ENCODE results near the gene CORO2A. TPM values are rescaled to one million over a fixed set of nuclear protein-coding genes. Genes with fewer than 3 reads are reported as not detected.

CORO2A gene
- total and polyA plus RNA-seq, 2 of the 8 experiments (the other 6 are each of a cell fraction or from before 2014, with no cell fraction given): 13.7 to 27.9 TPM

GRCh38 chr9:98182069-98182820 lies 10.2 kb downstream of the CORO2A start:
- H3K9ac ChIP-seq (replicated peaks in 1 of 4; ENCODE audit: extremely low read depth in 1 of 4, low read depth in 3 of 4, low read length in 3 of 4): no peak overlapping the region
- TF ChIP-seq HDAC2 (IDR thresholded peaks at IDR 0.05; ENCODE audit: borderline replicate concordance in 1 of 2, low read depth in 2 of 2, low read length in 2 of 2) (no peak), KDM1A (IDR thresholded peaks at IDR 0.05; ENCODE audit: borderline replicate concordance, low read length) (peak; percentile 12; the same call in 1 of the 2 replicates), FOSL1 (IDR thresholded peaks at IDR 0.05; ENCODE audit: insufficient read depth, low read depth, low read length) (no peak), SIRT6 (IDR thresholded peaks at IDR 0.05; ENCODE audit: low read length) (no peak), SRF (IDR thresholded peaks at IDR 0.05; ENCODE audit: low read depth, low read length) (no peak), RFX5 (IDR thresholded peaks at IDR 0.05; ENCODE audit: borderline replicate concordance, low read depth, low read length) (no peak), ZNF274 (IDR thresholded peaks at IDR 0.05; ENCODE audit: borderline replicate concordance, extremely low read depth, low read length) (no peak), TBP (IDR thresholded peaks at IDR 0.05; ENCODE audit: low read depth, low read length) (no peak)
- no peak overlapping the region for H2BK5ac ChIP-seq (ENCODE audit: low read depth, low read length)
- ChIA-PET CTCF (ENCODE audit: partially characterized antibody) (interaction anchor here (0.8 to 1.8 kb wide), 6 partner anchors 10 to 109 kb away, joined by 3 to 6 read pairs (median 5); partner anchors contain the start of gene CORO2A), POLR2A (ENCODE audit: partially characterized antibody) (interaction anchor here (1.1 to 1.7 kb wide), 3 partner anchors 9 to 11 kb away, joined by 3 to 5 read pairs (median 3); partner anchors contain the start of gene CORO2A)
- H3K23ac ChIP-seq (ENCODE audit: insufficient read length): no peak overlapping the region
- H4K91ac ChIP-seq (replicated peaks; ENCODE audit: insufficient read length, low read length): no peak overlapping the region
- no peak overlapping the region for H3K4me2 ChIP-seq (ENCODE audit: insufficient read depth in 1 of 2, low read depth in 2 of 2, low read length in 2 of 2)
- no peak for FAIRE-seq
- H3K4me3 ChIP-seq (ENCODE audit: extremely low read depth in 1 of 4, insufficient read depth in 2 of 4, low read depth in 3 of 4, low read length in 4 of 4): no peak overlapping the region
- H3K9me3 ChIP-seq (ENCODE audit: insufficient read depth in 2 of 2, low read depth in 1 of 2, low read length in 1 of 2): no peaks in the 10 kb centered on the region
- H3K56ac ChIP-seq (replicated peaks; ENCODE audit: insufficient read length, low read depth, low read length): no peak overlapping the region
- H2BK12ac ChIP-seq (ENCODE audit: low read depth, low read length): no peak overlapping the region
- no peak overlapping the region for H3K27ac ChIP-seq (ENCODE audit: low read depth, low read length)
- H3K4me1 ChIP-seq (replicated peaks in 1 of 4; ENCODE audit: control insufficient read depth in 3 of 4, insufficient read depth in 4 of 4, low read length in 3 of 4): peaks cover 0 to 4% (median 2%) of the 10 kb centered on the region in 4 experiments; a peak in 3 of 7 replicates
- H4K5ac ChIP-seq (ENCODE audit: insufficient read length, low read depth, low read length): no peak overlapping the region
- peak overlapping the region; percentile 4; the same call in 1 of the 2 replicates for H4K8ac ChIP-seq (ENCODE audit: extremely low read depth, insufficient read depth, low read length)
- no peak overlapping the region for H2BK15ac ChIP-seq (ENCODE audit: low read length)
- no peaks in the 10 kb centered on the region; a peak in 1 of 7 replicates for H3K27me3 ChIP-seq (replicated peaks in 1 of 4; ENCODE audit: control insufficient read depth in 3 of 4, extremely low read depth in 1 of 4, insufficient read depth in 3 of 4, low read length in 3 of 4)
- H3K23me2 ChIP-seq (ENCODE audit: low read depth, low read length): no peaks in the 10 kb centered on the region
- no peak overlapping the region for H3K4ac ChIP-seq (replicated peaks; ENCODE audit: insufficient read length, low read depth, low read length)
- H2BK20ac ChIP-seq (ENCODE audit: low read length): no peak overlapping the region
- peaks cover 0 to 4% of the 10 kb centered on the region in 2 experiments for H4K20me1 ChIP-seq (replicated peaks in 1 of 2; ENCODE audit: control insufficient read depth in 1 of 2, insufficient read depth in 2 of 2, low read length in 2 of 2)
- H3K79me1 ChIP-seq (ENCODE audit: low read depth, low read length): no peaks in the 10 kb centered on the region; the same call in none of the 2 replicates
- H2AK5ac ChIP-seq (ENCODE audit: low read depth, low read length): peak overlapping the region; percentile 28; the same call in 1 of the 2 replicates
- no peak overlapping the region for H2AFZ ChIP-seq (ENCODE audit: low read length)
- H3K79me2 ChIP-seq (ENCODE audit: control insufficient read depth in 1 of 2, insufficient read depth in 2 of 2, low read length in 2 of 2): peaks cover 0 to 7% of the 10 kb centered on the region in 2 experiments; a peak in 2 of 4 replicates
- no peak for DNase-seq (ENCODE audit: low read depth in 1 of 2, low spot score in 2 of 2)
- no peak overlapping the region for H2BK120ac ChIP-seq (replicated peaks; ENCODE audit: low read depth, low read length)
- WGBS, 2 experiments (ENCODE audit: extremely low coverage in 1 of 2, insufficient coverage in 1 of 2, insufficient read length in 1 of 2, insufficient replicate concordance in 2 of 2, low coverage in 1 of 2, low lambda C conversion rate in 2 of 2, missing lambda C conversion rate in 1 of 2): 93% methylated on average over 9 of the region's 9 CpGs; no CpG with 5 or more reads in 1 of the 2 experiments
- no peak overlapping the region for H3K18ac ChIP-seq (ENCODE audit: extremely low read depth, low read length)
- H3K14ac ChIP-seq (ENCODE audit: insufficient read length): no peak overlapping the region
- no peaks in the 10 kb centered on the region for H3K36me3 ChIP-seq (ENCODE audit: control insufficient read depth in 2 of 4, insufficient read depth in 4 of 4, low read length in 3 of 4)
